ENCODE results near the gene SALL4. TPM values are rescaled to one million over a fixed set of nuclear protein-coding genes. Genes with fewer than 3 reads are reported as not detected.

SALL4 gene
- total and polyA plus RNA-seq, 2 donors (not counting 3 experiments of a cell fraction or from before 2014, with no cell fraction given): 1.3 to 1.9 TPM

- TF ChIP-seq MYC (IDR thresholded peaks at IDR 0.05; ENCODE audit: low read depth, low read length): no peak
- TF ChIP-seq POLR2AphosphoS5 (IDR thresholded peaks at IDR 0.05; ENCODE audit: insufficient read depth, low read depth, low read length): peak; percentile 32
- TF ChIP-seq POLR2A (IDR thresholded peaks at IDR 0.05; ENCODE audit: low read depth, low read length): no peak
- TF ChIP-seq JUN (IDR thresholded peaks at IDR 0.05; ENCODE audit: borderline replicate concordance, insufficient read depth, insufficient read length, low read depth): peak; percentile 57
- TF ChIP-seq CTCF (IDR thresholded peaks at IDR 0.05; ENCODE audit: extremely low read depth in 1 of 2, insufficient read depth in 1 of 2, low read depth in 1 of 2, low read length in 2 of 2): no peak
- peak; percentile 41 for TF ChIP-seq FOS (IDR thresholded peaks at IDR 0.05; ENCODE audit: borderline replicate concordance, insufficient read depth, low read length)
- peak; percentile 57 for TF ChIP-seq GATA2 (IDR thresholded peaks at IDR 0.05; ENCODE audit: insufficient read depth, insufficient read length, low read depth, low read length)
- no peak for TF ChIP-seq MAX (IDR thresholded peaks at IDR 0.05; ENCODE audit: insufficient read depth, insufficient read length)
- TF ChIP-seq EZH2 (IDR thresholded peaks at IDR 0.05; ENCODE audit: borderline replicate concordance, low read depth, low read length, severe bottlenecking): no peak
- dilution Hi-C loops (cut with MboI; ENCODE audit: extremely low pct_ligation_motif_present, low sequenced_read_pairs) (no loop called here), intact Hi-C loops (cut with micrococcal nuclease) (loop anchor here (1.0 to 10.0 kb wide), 2 partner anchors 9 to 396 kb away; no protein-coding TSS in a partner anchor)
- no peak overlapping the region for H3K27ac ChIP-seq (ENCODE audit: insufficient read depth, low read depth, low read length)
- POLR2A ChIA-PET: no interaction called here
- no peaks in the 10 kb centered on the region for H3K9me3 ChIP-seq (replicated peaks; ENCODE audit: control insufficient read depth, insufficient read depth, low read length)
- H3K79me2 ChIP-seq (ENCODE audit: control insufficient read depth, insufficient read depth, low read length): peaks cover 10% of the 10 kb centered on the region
- no peak overlapping the region for H2AFZ ChIP-seq (ENCODE audit: low read depth, low read length)
- DNase-seq (ENCODE audit: low read depth, low spot score) (peak; percentile 83), FAIRE-seq (peak; percentile 86)
- H3K9ac ChIP-seq (replicated peaks; ENCODE audit: extremely low read depth, insufficient read depth, low read length): no peak overlapping the region
- H3K4me3 ChIP-seq (replicated peaks in 1 of 3; ENCODE audit: insufficient read depth in 1 of 3, low read depth in 1 of 3, low read length in 3 of 3): no peak overlapping the region
- no peaks in the 10 kb centered on the region for H3K9me1 ChIP-seq (replicated peaks; ENCODE audit: control insufficient read depth, extremely low read depth, insufficient read depth, low read length)
- CTCF ChIA-PET: interaction anchor here (1.0 to 1.4 kb wide), 5 partner anchors 8 to 60 kb away, joined by 3 to 8 read pairs (median 4); no protein-coding TSS in a partner anchor
- no peaks in the 10 kb centered on the region for H3K27me3 ChIP-seq (ENCODE audit: control insufficient read depth in 2 of 2, insufficient read depth in 2 of 2, low read length in 2 of 2)
- peaks cover 6% of the 10 kb centered on the region for H3K4me1 ChIP-seq (ENCODE audit: control insufficient read depth, extremely low read depth, insufficient read depth, low read length)
- no peaks in the 10 kb centered on the region for H3K36me3 ChIP-seq (ENCODE audit: control insufficient read depth in 2 of 2, extremely low read depth in 1 of 2, insufficient read depth in 2 of 2, low read length in 2 of 2)
- BruUV-seq (replicated peaks): no TSS peak
- peak overlapping the region; percentile 1 for H3K4me2 ChIP-seq (ENCODE audit: insufficient read depth, low read length)
- H4K20me1 ChIP-seq (replicated peaks; ENCODE audit: control insufficient read depth, extremely low read depth, insufficient read depth, low read length): no peaks in the 10 kb centered on the region
Observed at GRCh38 chr20:51760905-51761546, 41.3 kb downstream of the SALL4 start.

All from endothelial cell of umbilical vein (primary cell).